Astrocyte (in vitro differentiated cells and primary cell): ENCODE data around the gene PCK1.

Experiments
- CTCF ChIP-seq: IDR thresholded peaks from 2 replicates; pipeline ENCODE4 v1.5.1; 2011; ENCODE audit warnings: low read depth, mild to moderate bottlenecking, inconsistent platforms, low read length, moderate library complexity; ENCODE audit not compliant: insufficient read depth
- EZH2 ChIP-seq: IDR thresholded peaks from 2 replicates; pipeline ENCODE4 v1.6.1; 2012; ENCODE audit warnings: mild to moderate bottlenecking, low read length, inconsistent platforms; ENCODE audit not compliant: insufficient read depth

- TF ChIP-seq CTCF (no peak), EZH2 (no peak)
These were observed 8.1 kb downstream of the PCK1 start for GRCh38 chr20:57568960-57569359.
